Activated CD4-positive, alpha-beta memory T cell treated with anti-CD3 and anti-CD28 coated beads for 36 hours (primary cell): Measurements from ENCODE around the gene TAOK2. TPM values are rescaled to one million over a fixed set of nuclear protein-coding genes. Genes with fewer than 3 reads are reported as not detected.
"Not testable (repeated sequence)": the region's sequence is repeated elsewhere in the genome, so short reads cannot be mapped to it uniquely, and the experiment has no call there.

Source experiments
- CTCF ChIA-PET: fragments of 350-600 bp; sonication (Branson Sonifier 250); formaldehyde crosslinking; loops from one replicate; lab custom pipeline; 2021; ENCODE audit warnings: antibody characterized with exemption, inconsistent platforms; lab: Charles Lee
- POLR2A ChIA-PET: fragments of 350-600 bp; sonication (Branson Sonifier 250); formaldehyde crosslinking; loops from one replicate; lab custom pipeline; 2021; ENCODE audit warnings: antibody characterized with exemption; lab: Charles Lee
- DNase-seq: peaks from one replicate; pipeline ENCODE4 v3.0.0-alpha.2; 2020
- H3K27ac Mint-ChIP-seq: one replicate; pipeline ENCODE4 v1.8.0; 2021; ENCODE audit warnings: mixed read lengths
- H3K27me3 Mint-ChIP-seq: one replicate; pipeline ENCODE4 v1.8.0; 2021; ENCODE audit warnings: mixed read lengths
- H3K36me3 Mint-ChIP-seq: one replicate; pipeline ENCODE4 v1.8.0; 2021; ENCODE audit warnings: mixed read lengths
- H3K4me1 Mint-ChIP-seq: one replicate; pipeline ENCODE4 v1.8.0; 2021; ENCODE audit warnings: low read depth, mixed read lengths
- H3K4me3 Mint-ChIP-seq: one replicate; pipeline ENCODE4 v1.8.0; 2021; ENCODE audit warnings: mild to moderate bottlenecking, mixed read lengths
- H3K9me3 Mint-ChIP-seq: one replicate; pipeline ENCODE4 v1.8.0; 2021; ENCODE audit warnings: mixed read lengths
- intact Hi-C: fragments of 100-400 bp; cut with micrococcal nuclease; formaldehyde crosslinking; loops from one replicate; pipeline ENCODE4 v1.15.1; 2023
- total RNA-seq, 2 experiments: library from RNA; stranded (reverse); gene quantifications; one replicate each; pipeline ENCODE4 v1.2.3, GENCODE V29; 2021

The TAOK2 gene
- total RNA-seq, 2 experiments from 2014 or later: 27.2 to 28.2 TPM

GRCh38 chr16:29950806-29951461 is 22.7 kb upstream of the TAOK2 start:
- intact Hi-C loops: no loop called here
- peaks cover 3% of the 10 kb centered on the region for H3K9me3 Mint-ChIP-seq
- ChIA-PET CTCF (interaction anchor here (1.1 to 1.4 kb wide), 3 partner anchors 82 to 251 kb away, joined by 3 read pairs; no protein-coding TSS in a partner anchor), POLR2A (no interaction called here)
- no peak overlapping the region for H3K4me3 Mint-ChIP-seq
- DNase-seq: no peak
- no peaks in the 10 kb centered on the region for H3K4me1 Mint-ChIP-seq
- H3K27ac Mint-ChIP-seq: no peak overlapping the region
- no peaks in the 10 kb centered on the region for H3K27me3 Mint-ChIP-seq
- no peaks in the 10 kb centered on the region for H3K36me3 Mint-ChIP-seq

- no peak overlapping the region for H3K4me3 Mint-ChIP-seq
- no peak overlapping the region for H3K27ac Mint-ChIP-seq
- H3K36me3 Mint-ChIP-seq: no peaks in the 10 kb centered on the region
- H3K4me1 Mint-ChIP-seq: no peaks in the 10 kb centered on the region
- no peak for DNase-seq
- CTCF ChIA-PET: interaction anchor here (1.1 to 1.4 kb wide), 3 partner anchors 81 to 252 kb away, joined by 3 read pairs; no protein-coding TSS in a partner anchor
- intact Hi-C loops: no loop called here
- peaks cover 3% of the 10 kb centered on the region for H3K9me3 Mint-ChIP-seq
- POLR2A ChIA-PET: no interaction called here
- H3K27me3 Mint-ChIP-seq: no peaks in the 10 kb centered on the region
These were observed 21.9 kb upstream of the TAOK2 start for GRCh38 chr16:29951625-29952365.

- DNase-seq: no peak
- Mint-ChIP-seq H3K4me1 (peaks cover 16% of the 10 kb centered on the region), H3K9me3 (no peaks in the 10 kb centered on the region), H3K27me3 (no peaks in the 10 kb centered on the region), H3K4me3 (no peak overlapping the region), H3K27ac (no peak overlapping the region), H3K36me3 (no peaks in the 10 kb centered on the region)
- intact Hi-C loops: no loop called here
- ChIA-PET POLR2A (no interaction called here), CTCF (no interaction called here)
These were observed 14.9 kb upstream of the TAOK2 start for GRCh38 chr16:29958756-29959155.

- Mint-ChIP-seq H3K27ac (no peak overlapping the region), H3K9me3 (no peaks in the 10 kb centered on the region), H3K4me3 (no peak overlapping the region), H3K27me3 (no peaks in the 10 kb centered on the region), H3K36me3 (no peaks in the 10 kb centered on the region), H3K4me1 (peaks cover 16% of the 10 kb centered on the region)
- CTCF ChIA-PET: no interaction called here
- POLR2A ChIA-PET: no interaction called here
- no peak for DNase-seq
- intact Hi-C loops: no loop called here
These were observed 14.4 kb upstream of the TAOK2 start for GRCh38 chr16:29959293-29959692.

- H3K9me3 Mint-ChIP-seq, POLR2A ChIA-PET, DNase-seq, CTCF ChIA-PET, H3K27me3 Mint-ChIP-seq, H3K36me3 Mint-ChIP-seq, H3K27ac Mint-ChIP-seq, H3K4me3 Mint-ChIP-seq: not testable (repeated sequence)
- H3K4me1 Mint-ChIP-seq: peaks cover 16% of the 10 kb centered on the region
- intact Hi-C loops: loop anchor here (5.0 kb wide), 2 partner anchors 33 to 37 kb away; partner anchors contain the start of genes HIRIP3, INO80E and KCTD13
These were observed 13.8 kb upstream of the TAOK2 start for GRCh38 chr16:29959821-29960220.

- ChIA-PET CTCF (interaction anchor here (0.5 to 1.9 kb wide), 9 partner anchors 11 to 239 kb away, joined by 3 to 13 read pairs (median 4); partner anchors contain the start of genes CDIPT, KCTD13 and TAOK2), POLR2A (interaction anchor here (0.6 to 2.7 kb wide), 4 partner anchors 12 to 261 kb away, joined by 3 to 25 read pairs (median 7); partner anchors contain the start of genes HIRIP3, KCTD13 and TAOK2)
- Mint-ChIP-seq H3K9me3 (no peaks in the 10 kb centered on the region), H3K27me3 (no peaks in the 10 kb centered on the region), H3K36me3 (peaks cover under 1% of the 10 kb centered on the region), H3K27ac (peak overlapping the region; percentile 81), H3K4me3 (peak overlapping the region; percentile 79), H3K4me1 (peaks cover 16% of the 10 kb centered on the region)
- DNase-seq: no peak
- intact Hi-C loops: loop anchor here (1.0 to 5.0 kb wide), 3 partner anchors 34 to 98 kb away; partner anchors contain the start of genes CDIPT, HIRIP3, INO80E and KCTD13
These were observed 12.6 kb upstream of the TAOK2 start for GRCh38 chr16:29961127-29961478.

GRCh38 chr16:29961479-29962343 is 12.0 kb upstream of the TAOK2 start, which contains the start of gene TMEM219:
Gene TMEM219 (plus strand): TSS chr16:29962079. CDS start chr16:29963144, 1,065 bp downstream.
- no peaks in the 10 kb centered on the region for H3K9me3 Mint-ChIP-seq
- POLR2A ChIA-PET: interaction anchor here (0.5 to 2.7 kb wide), 5 partner anchors 11 to 222 kb away, joined by 3 to 25 read pairs (median 6); partner anchors contain the start of genes CORO1A, HIRIP3, KCTD13 and TAOK2
- H3K36me3 Mint-ChIP-seq: peaks cover 1% of the 10 kb centered on the region
- DNase-seq: peak; percentile 94
- CTCF ChIA-PET: interaction anchor here (0.5 to 1.9 kb wide), 12 partner anchors 11 to 239 kb away, joined by 3 to 13 read pairs (median 4); partner anchors contain the start of genes CDIPT, KCTD13 and TAOK2
- H3K4me3 Mint-ChIP-seq: peak within 1 kb of the TSS; percentile 85
- intact Hi-C loops: loop anchor here (1.0 to 5.0 kb wide), 4 partner anchors 12 to 98 kb away; partner anchors contain the start of genes CDIPT, HIRIP3, INO80E and KCTD13
- no peaks in the 10 kb centered on the region for H3K27me3 Mint-ChIP-seq
- H3K27ac Mint-ChIP-seq: peak within 1 kb of the TSS; percentile 83
- peaks cover 16% of the 10 kb centered on the region for H3K4me1 Mint-ChIP-seq

GRCh38 chr16:29962344-29962994 is 11.2 kb upstream of the TAOK2 start:
- no peaks in the 10 kb centered on the region for H3K9me3 Mint-ChIP-seq
- DNase-seq: no peak
- H3K36me3 Mint-ChIP-seq: peaks cover 1% of the 10 kb centered on the region
- intact Hi-C loops: loop anchor here (1.0 to 5.0 kb wide), 3 partner anchors 11 to 35 kb away; partner anchors contain the start of genes HIRIP3, INO80E, KCTD13 and TAOK2
- H3K4me3 Mint-ChIP-seq: peak overlapping the region; percentile 85
- H3K27ac Mint-ChIP-seq: peak overlapping the region; percentile 83
- H3K4me1 Mint-ChIP-seq: peaks cover 16% of the 10 kb centered on the region
- POLR2A ChIA-PET: interaction anchor here (1.5 to 2.7 kb wide), 3 partner anchors 11 to 46 kb away, joined by 3 to 25 read pairs (median 8); partner anchors contain the start of genes KCTD13 and TAOK2
- H3K27me3 Mint-ChIP-seq: no peaks in the 10 kb centered on the region
- CTCF ChIA-PET: interaction anchor here (0.6 to 1.9 kb wide), 9 partner anchors 10 to 240 kb away, joined by 3 to 13 read pairs (median 3); partner anchors contain the start of genes KCTD13 and TAOK2

GRCh38 chr16:29963021-29963743 is 10.5 kb upstream of the TAOK2 start:
- ChIA-PET POLR2A (interaction anchor here (1.2 to 2.7 kb wide), 4 partner anchors 10 to 46 kb away, joined by 3 to 25 read pairs (median 6); partner anchors contain the start of genes KCTD13 and TAOK2), CTCF (interaction anchor here (1.3 kb wide), 1 partner anchor 43 kb away, joined by 3 read pairs; no protein-coding TSS in a partner anchor)
- Mint-ChIP-seq H3K9me3 (no peaks in the 10 kb centered on the region), H3K27me3 (no peaks in the 10 kb centered on the region), H3K4me3 (peak overlapping the region; percentile 85), H3K27ac (peak overlapping the region; percentile 60), H3K36me3 (peaks cover 2% of the 10 kb centered on the region), H3K4me1 (peaks cover 16% of the 10 kb centered on the region)
- intact Hi-C loops: loop anchor here (5.0 kb wide), 2 partner anchors 34 to 36 kb away; partner anchors contain the start of genes HIRIP3, INO80E and KCTD13
- DNase-seq: no peak

GRCh38 chr16:29968205-29968604 is 5.5 kb upstream of the TAOK2 start:
- DNase-seq: no peak
- Mint-ChIP-seq H3K36me3 (peaks cover 23% of the 10 kb centered on the region), H3K27ac (no peak overlapping the region), H3K9me3 (peaks cover 4% of the 10 kb centered on the region), H3K27me3 (no peaks in the 10 kb centered on the region), H3K4me3 (no peak overlapping the region), H3K4me1 (peaks cover 6% of the 10 kb centered on the region)
- ChIA-PET CTCF (no interaction called here), POLR2A (no interaction called here)
- intact Hi-C loops: no loop called here
